Osteoblast (primary cell): ENCODE data around the gene ASTL. TPM values are rescaled to one million over a fixed set of nuclear protein-coding genes. Genes with fewer than 3 reads are reported as not detected.

Experiments used
- DNase-seq: peaks from one replicate; pipeline ENCODE4 v3.0.0; 2011; ENCODE audit warnings: low spot score, mixed read lengths; ENCODE audit not compliant: insufficient read length; ENCODE audit errors: missing footprints
- H2AFZ ChIP-seq: 2 replicates; pipeline ENCODE4 v1.6.0; 2011; ENCODE audit warnings: mild to moderate bottlenecking, low read length
- H3K27ac ChIP-seq: 2 replicates; pipeline ENCODE4 v1.5.1; 2011; ENCODE audit warnings: mild to moderate bottlenecking, low read depth, low read length, moderate library complexity
- H3K27me3 ChIP-seq: 2 replicates; pipeline ENCODE4 v1.6.0; 2012; ENCODE audit warnings: mild to moderate bottlenecking, control low read depth, inconsistent platforms, low read length, moderate library complexity; ENCODE audit not compliant: insufficient read depth
- H3K36me3 ChIP-seq: 2 replicates; pipeline ENCODE4 v1.5.1; 2011; ENCODE audit warnings: mild to moderate bottlenecking, low read length, control low read depth, moderate library complexity; ENCODE audit not compliant: insufficient read depth
- H3K4me1 ChIP-seq: 2 replicates; pipeline ENCODE4 v1.5.1; 2011; ENCODE audit warnings: mild to moderate bottlenecking, low read length, control low read depth, moderate library complexity; ENCODE audit not compliant: insufficient read depth
- H3K4me2 ChIP-seq: 2 replicates; pipeline ENCODE4 v1.6.0; 2011; ENCODE audit warnings: mild to moderate bottlenecking, low read length; ENCODE audit not compliant: insufficient read depth
- H3K4me3 ChIP-seq: fragments of 200-600 bp; sonication (generic); 3 replicates; pipeline ENCODE4 v1.5.1; 2012; ENCODE audit warnings: mild to moderate bottlenecking, low read length, inconsistent platforms; ENCODE audit not compliant: insufficient read depth
- H3K79me2 ChIP-seq: 2 replicates; pipeline ENCODE4 v1.6.0; 2012; ENCODE audit warnings: mild to moderate bottlenecking, low read length, control low read depth, inconsistent platforms; ENCODE audit not compliant: insufficient read depth
- H3K9me3 ChIP-seq: 2 replicates; pipeline ENCODE4 v1.5.1; 2011; ENCODE audit warnings: low read depth, low read length, control low read depth
- H4K20me1 ChIP-seq: 2 replicates; pipeline ENCODE4 v1.6.0; 2012; ENCODE audit warnings: mild to moderate bottlenecking, low read length, control low read depth; ENCODE audit not compliant: insufficient read depth
- CTCF ChIP-seq: IDR thresholded peaks from 2 replicates; pipeline ENCODE4 v1.5.1; 2011; ENCODE audit warnings: mild to moderate bottlenecking, low read depth, low read length, moderate library complexity; ENCODE audit errors: extremely low read depth
- total RNA-seq: library from RNA; depleted of rRNA; stranded (reverse); fragments of >200 nt; gene quantifications from 2 replicates; pipeline ENCODE4 v1.2.3, GENCODE V29; 2012

Gene ASTL
- total RNA-seq, 1 donor = not detected

GRCh38 chr2:96153991-96154431 is 15.7 kb upstream of the ASTL start:
- no peaks in the 10 kb centered on the region for H4K20me1 ChIP-seq
- H3K27ac ChIP-seq = no peak overlapping the region
- H3K4me2 ChIP-seq = no peak overlapping the region
- peak; percentile 71 for DNase-seq
- no peak for TF ChIP-seq CTCF
- no peak overlapping the region for H2AFZ ChIP-seq
- H3K79me2 ChIP-seq = no peaks in the 10 kb centered on the region
- peaks cover 2% of the 10 kb centered on the region for H3K27me3 ChIP-seq
- no peak overlapping the region for H3K4me3 ChIP-seq
- no peaks in the 10 kb centered on the region for H3K9me3 ChIP-seq
- no peaks in the 10 kb centered on the region for H3K36me3 ChIP-seq
- H3K4me1 ChIP-seq = no peaks in the 10 kb centered on the region

GRCh38 chr2:96153291-96153713 is 15.0 kb upstream of the ASTL start:
- H3K9me3 ChIP-seq = no peaks in the 10 kb centered on the region
- no peaks in the 10 kb centered on the region for H4K20me1 ChIP-seq

GRCh38 chr2:96152304-96153161 is 14.2 kb upstream of the ASTL start:
- no peak for TF ChIP-seq CTCF
- Histone ChIP-seq H2AFZ (no peak overlapping the region), H3K4me3 (no peak overlapping the region), H3K27ac (no peak overlapping the region), H3K4me2 (no peak overlapping the region), H3K27me3 (peaks cover 2% of the 10 kb centered on the region), H3K36me3 (no peaks in the 10 kb centered on the region), H3K9me3 (no peaks in the 10 kb centered on the region), H3K79me2 (no peaks in the 10 kb centered on the region), H4K20me1 (no peaks in the 10 kb centered on the region), H3K4me1 (peaks cover 11% of the 10 kb centered on the region)
- peak; percentile 66 for DNase-seq

More at GRCh38 chr2:96153291-96153713, 15.0 kb upstream of the ASTL start:
- no peak overlapping the region for H3K4me2 ChIP-seq
- no peak overlapping the region for H3K4me3 ChIP-seq
- H3K79me2 ChIP-seq = no peaks in the 10 kb centered on the region
- peak; percentile 66 for DNase-seq
- no peaks in the 10 kb centered on the region for H3K36me3 ChIP-seq
- no peak overlapping the region for H2AFZ ChIP-seq
- no peak overlapping the region for H3K27ac ChIP-seq
- H3K27me3 ChIP-seq = peaks cover 2% of the 10 kb centered on the region
- H3K4me1 ChIP-seq = peaks cover 6% of the 10 kb centered on the region
- TF ChIP-seq CTCF = no peak

GRCh38 chr2:96151595-96152303 is 13.4 kb upstream of the ASTL start:
- DNase-seq = no peak
- no peak overlapping the region for H3K4me2 ChIP-seq
- H3K4me3 ChIP-seq = no peak overlapping the region

More at GRCh38 chr2:96151595-96152303, 13.4 kb upstream of the ASTL start:
- no peaks in the 10 kb centered on the region for H4K20me1 ChIP-seq
- TF ChIP-seq CTCF = no peak
- no peaks in the 10 kb centered on the region for H3K36me3 ChIP-seq
- no peaks in the 10 kb centered on the region for H3K79me2 ChIP-seq
- H3K4me1 ChIP-seq = peaks cover 17% of the 10 kb centered on the region
- no peaks in the 10 kb centered on the region for H3K9me3 ChIP-seq
- H3K27ac ChIP-seq = no peak overlapping the region
- H2AFZ ChIP-seq = no peak overlapping the region
- H3K27me3 ChIP-seq = no peaks in the 10 kb centered on the region
